GM19240 (cell line): ENCODE data around the gene SERPINB2.

Source experiments
- DNase-seq: peaks from one replicate; pipeline ENCODE4 v3.0.0; 2011; ENCODE audit warnings: low spot score; ENCODE audit not compliant: insufficient read length

The SERPINB2 gene

GRCh38 chr18:63887424-63887823 is at the start of gene SERPINB2:
Gene SERPINB2, plus strand, starts transcription at chr18:63887705. Its CDS starts 3,740 bp downstream, at chr18:63891445.
- no peak for DNase-seq

- DNase-seq: no peak
These were observed 44.5 kb upstream of the SERPINB2 start for GRCh38 chr18:63843008-63843407.

- DNase-seq: no peak
These were observed 43.3 kb upstream of the SERPINB2 start for GRCh38 chr18:63844254-63844653.

GRCh38 chr18:63848159-63848558 is 39.3 kb upstream of the SERPINB2 start:
- no peak for DNase-seq

- DNase-seq: no peak
These were observed 37.5 kb upstream of the SERPINB2 start for GRCh38 chr18:63850020-63850419.

GRCh38 chr18:63850636-63851035 is 36.9 kb upstream of the SERPINB2 start:
- no peak for DNase-seq

- DNase-seq: no peak
These were observed 29.0 kb upstream of the SERPINB2 start for GRCh38 chr18:63858456-63858855.

- DNase-seq: no peak
These were observed 27.6 kb upstream of the SERPINB2 start for GRCh38 chr18:63859781-63860475.

- DNase-seq: no peak
These were observed 27.0 kb upstream of the SERPINB2 start for GRCh38 chr18:63860531-63860930.

- DNase-seq: no peak
These were observed 20.0 kb upstream of the SERPINB2 start for GRCh38 chr18:63867368-63868125.

- no peak for DNase-seq
These were observed 19.0 kb upstream of the SERPINB2 start for GRCh38 chr18:63868546-63868945.

GRCh38 chr18:63869374-63869773 is 18.1 kb upstream of the SERPINB2 start:
- no peak for DNase-seq

GRCh38 chr18:63869851-63870250 is 17.7 kb upstream of the SERPINB2 start:
- DNase-seq: no peak

- no peak for DNase-seq
These were observed 15.7 kb upstream of the SERPINB2 start for GRCh38 chr18:63871836-63872235.

- no peak for DNase-seq
These were observed 14.9 kb upstream of the SERPINB2 start for GRCh38 chr18:63872586-63872985.

- DNase-seq: no peak
These were observed 9.2 kb upstream of the SERPINB2 start for GRCh38 chr18:63878343-63878742.

GRCh38 chr18:63878925-63879324 is 8.6 kb upstream of the SERPINB2 start:
- no peak for DNase-seq

GRCh38 chr18:63879709-63880108 is 7.8 kb upstream of the SERPINB2 start:
- DNase-seq: no peak

- DNase-seq: no peak
These were observed 5.7 kb upstream of the SERPINB2 start for GRCh38 chr18:63881851-63882250.

- DNase-seq: no peak
These were observed 5.0 kb upstream of the SERPINB2 start for GRCh38 chr18:63882333-63883141.

- DNase-seq: no peak
These were observed 3.9 kb upstream of the SERPINB2 start for GRCh38 chr18:63883617-63884016.
